ENCODE results near the gene RSU1.

The RSU1 gene

GRCh38 chr10:16609211-16609610 is 208.0 kb downstream of the RSU1 start:
- DNase-seq (ENCODE audit: low read depth) = no peak
- H3K4me3 ChIP-seq (ENCODE audit: low read depth, low read length) = no peak overlapping the region
- TF ChIP-seq, protein P1, sequence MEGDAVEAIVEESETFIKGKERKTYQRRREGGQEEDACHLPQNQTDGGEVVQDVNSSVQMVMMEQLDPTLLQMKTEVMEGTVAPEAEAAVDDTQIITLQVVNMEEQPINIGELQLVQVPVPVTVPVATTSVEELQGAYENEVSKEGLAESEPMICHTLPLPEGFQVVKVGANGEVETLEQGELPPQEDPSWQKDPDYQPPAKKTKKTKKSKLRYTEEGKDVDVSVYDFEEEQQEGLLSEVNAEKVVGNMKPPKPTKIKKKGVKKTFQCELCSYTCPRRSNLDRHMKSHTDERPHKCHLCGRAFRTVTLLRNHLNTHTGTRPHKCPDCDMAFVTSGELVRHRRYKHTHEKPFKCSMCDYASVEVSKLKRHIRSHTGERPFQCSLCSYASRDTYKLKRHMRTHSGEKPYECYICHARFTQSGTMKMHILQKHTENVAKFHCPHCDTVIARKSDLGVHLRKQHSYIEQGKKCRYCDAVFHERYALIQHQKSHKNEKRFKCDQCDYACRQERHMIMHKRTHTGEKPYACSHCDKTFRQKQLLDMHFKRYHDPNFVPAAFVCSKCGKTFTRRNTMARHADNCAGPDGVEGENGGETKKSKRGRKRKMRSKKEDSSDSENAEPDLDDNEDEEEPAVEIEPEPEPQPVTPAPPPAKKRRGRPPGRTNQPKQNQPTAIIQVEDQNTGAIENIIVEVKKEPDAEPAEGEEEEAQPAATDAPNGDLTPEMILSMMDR (IDR thresholded peaks at IDR 0.05; ENCODE audit: insufficient read depth, low read depth, low read length, missing control alignments) = no peak

DNA sequence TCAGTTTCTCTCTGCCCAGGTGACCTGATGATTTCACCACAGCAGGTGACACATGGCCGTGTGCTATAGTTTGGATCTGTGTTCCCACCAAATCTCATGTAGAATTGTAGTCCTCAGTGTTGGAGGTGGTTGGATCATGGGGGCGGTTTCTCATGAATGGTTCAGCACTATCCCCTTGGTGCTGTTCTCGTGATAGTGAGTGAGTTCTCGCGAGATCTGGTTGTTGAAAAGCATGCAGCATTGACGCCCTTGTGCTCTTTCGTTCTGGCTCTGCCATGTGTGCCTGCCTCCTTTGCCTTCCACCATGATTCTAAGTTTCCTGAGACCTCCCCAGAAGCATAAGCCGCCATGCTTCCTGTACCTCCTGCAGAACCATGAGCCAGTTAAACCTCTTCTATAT is 210.3 kb downstream of the RSU1 start:
- TF ChIP-seq, protein P1 (IDR thresholded peaks at IDR 0.05; ENCODE audit: insufficient read depth, low read depth, low read length, missing control alignments) = no peak
- no peak for DNase-seq (ENCODE audit: low read depth)
- no peak overlapping the region for H3K4me3 ChIP-seq (ENCODE audit: low read depth, low read length)

- DNase-seq (ENCODE audit: low read depth) = no peak
- no peak overlapping the region for H3K4me3 ChIP-seq (ENCODE audit: low read depth, low read length)
- TF ChIP-seq, protein P1 (IDR thresholded peaks at IDR 0.05; ENCODE audit: insufficient read depth, low read depth, low read length, missing control alignments) = no peak
Observed at GRCh38 chr10:16606421-16606820, 210.8 kb downstream of the RSU1 start.

- no peak overlapping the region for H3K4me3 ChIP-seq (ENCODE audit: low read depth, low read length)
- TF ChIP-seq, protein P1 (IDR thresholded peaks at IDR 0.05; ENCODE audit: insufficient read depth, low read depth, low read length, missing control alignments) = no peak
- no peak for DNase-seq (ENCODE audit: low read depth)
Observed at GRCh38 chr10:16603308-16603707, 213.9 kb downstream of the RSU1 start.

DNA sequence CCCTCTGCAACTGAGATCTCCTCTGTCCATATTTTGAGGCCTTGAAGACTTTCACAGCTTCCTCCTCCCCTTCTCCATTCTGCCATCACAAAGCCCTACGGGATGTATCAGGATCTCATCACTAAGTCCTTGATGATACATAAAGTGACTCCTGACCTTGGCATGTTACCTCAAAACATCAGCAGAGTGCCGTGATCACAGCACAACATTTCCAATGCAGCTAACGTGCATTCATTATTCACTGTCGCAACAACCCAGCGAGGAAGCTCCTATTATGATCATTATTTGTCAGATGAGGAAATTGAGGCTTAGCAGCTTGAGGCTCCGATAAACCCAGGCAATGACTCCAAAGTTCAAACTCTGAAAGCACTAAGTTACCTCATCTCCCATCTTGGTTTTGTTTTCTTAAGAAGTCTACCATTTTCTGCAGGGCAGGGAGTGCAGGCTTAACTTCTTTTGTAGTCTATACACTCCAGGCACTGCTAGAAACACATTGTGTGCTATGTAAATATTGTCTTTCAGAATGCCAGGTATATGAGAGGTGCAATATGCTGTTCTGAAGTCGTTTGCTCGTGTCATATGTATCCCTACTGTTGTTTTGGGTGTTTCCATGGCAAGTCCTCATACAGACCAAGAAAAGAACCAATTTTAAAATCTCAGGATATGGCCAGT is 215.0 kb downstream of the RSU1 start:
- DNase-seq (ENCODE audit: low read depth) = no peak
- TF ChIP-seq, protein P1 (IDR thresholded peaks at IDR 0.05; ENCODE audit: insufficient read depth, low read depth, low read length, missing control alignments) = no peak
- H3K4me3 ChIP-seq (ENCODE audit: low read depth, low read length) = no peak overlapping the region

- TF ChIP-seq, protein P1 (IDR thresholded peaks at IDR 0.05; ENCODE audit: insufficient read depth, low read depth, low read length, missing control alignments) = no peak
- H3K4me3 ChIP-seq (ENCODE audit: low read depth, low read length) = no peak overlapping the region
- DNase-seq (ENCODE audit: low read depth) = no peak
Observed at GRCh38 chr10:16599662-16600061, 217.6 kb downstream of the RSU1 start.

DNA sequence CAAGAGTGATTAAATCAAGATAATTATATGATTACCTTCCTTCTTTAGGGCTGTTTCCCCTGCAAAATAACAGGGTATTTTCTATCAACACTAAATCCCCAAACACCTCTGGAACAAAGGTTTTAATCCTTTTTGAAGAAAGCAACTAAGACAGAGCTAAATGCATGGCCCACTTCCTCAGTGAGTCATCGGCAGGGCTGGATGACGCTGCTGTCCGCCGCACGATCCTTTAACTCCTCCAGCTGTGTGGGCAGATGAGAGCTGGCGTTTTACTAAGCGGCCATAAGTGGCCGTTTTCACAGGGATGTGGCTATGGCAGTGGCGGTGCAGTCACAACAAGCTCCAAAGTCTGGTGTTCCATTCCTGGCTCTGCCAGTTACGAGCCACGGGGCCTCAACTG is 219.6 kb downstream of the RSU1 start:
- DNase-seq (ENCODE audit: low read depth) = no peak
- TF ChIP-seq, protein P1 (IDR thresholded peaks at IDR 0.05; ENCODE audit: insufficient read depth, low read depth, low read length, missing control alignments) = no peak
- H3K4me3 ChIP-seq (ENCODE audit: low read depth, low read length) = no peak overlapping the region
